HG02884 (cell line): ENCODE data around the gene ADORA2B.
"Not testable (repeated sequence)": the region's sequence is repeated elsewhere in the genome, so short reads cannot be mapped to it uniquely, and the experiment has no call there.

ENCODE experiments used
- ATAC-seq: cut with Tn5 transposase; IDR thresholded peaks from one replicate; pipeline ENCODE4 v1.9.1; 2021; ENCODE audit warnings: mild to moderate bottlenecking, moderate library complexity; ENCODE audit not compliant: unreplicated experiment

The ADORA2B gene

GRCh38 chr17:15921640-15922039, 23.3 kb upstream of the ADORA2B start:
- no peak for ATAC-seq

DNA sequence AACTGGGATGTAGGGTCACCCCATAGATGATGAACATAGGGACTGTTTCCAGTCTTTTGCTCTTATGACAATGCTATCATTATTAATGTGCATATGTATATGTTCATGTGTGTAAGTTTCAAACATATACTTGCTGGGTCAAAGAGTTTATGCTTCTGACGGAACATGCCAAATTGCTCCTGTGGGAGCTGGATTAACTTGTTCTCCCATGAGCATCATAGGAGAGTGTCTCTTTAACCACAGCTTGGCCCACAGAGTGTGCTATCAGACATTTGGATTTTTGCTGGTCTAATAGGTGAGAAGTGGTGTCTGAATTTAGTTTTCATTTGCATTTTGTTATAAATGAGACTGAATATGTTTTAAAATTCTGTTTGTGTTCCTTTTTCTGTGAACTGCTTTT, 22.3 kb upstream of the ADORA2B start:
- ATAC-seq, result no peak

- ATAC-seq, result no peak
These were observed 18.7 kb upstream of the ADORA2B start for GRCh38 chr17:15926039-15926740.

GRCh38 chr17:15928286-15928785, 16.6 kb upstream of the ADORA2B start:
- no peak for ATAC-seq

DNA sequence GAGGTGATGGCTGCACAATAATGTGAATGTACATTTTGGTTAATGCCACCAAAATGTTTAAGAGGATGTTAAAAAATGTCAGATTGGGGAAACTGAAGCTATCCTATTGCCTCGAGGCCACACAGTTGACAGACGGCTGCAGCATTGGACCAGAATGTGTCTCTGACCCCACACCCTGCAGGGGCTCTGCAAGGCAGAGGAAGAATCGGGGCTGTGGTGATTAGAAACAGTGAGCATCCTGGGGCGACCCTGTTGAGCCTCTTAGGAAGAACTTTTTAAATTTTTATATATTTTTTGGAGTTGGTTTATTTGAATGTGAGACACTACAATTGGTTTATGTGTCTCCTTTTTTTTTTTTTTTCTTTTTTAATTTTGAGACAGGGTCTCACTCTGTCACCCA, 15.0 kb upstream of the ADORA2B start:
- ATAC-seq, result no peak

- no peak for ATAC-seq
These were observed 14.5 kb upstream of the ADORA2B start for GRCh38 chr17:15930426-15930825.

- ATAC-seq, result no peak
These were observed 13.5 kb upstream of the ADORA2B start for GRCh38 chr17:15931394-15931793.

DNA sequence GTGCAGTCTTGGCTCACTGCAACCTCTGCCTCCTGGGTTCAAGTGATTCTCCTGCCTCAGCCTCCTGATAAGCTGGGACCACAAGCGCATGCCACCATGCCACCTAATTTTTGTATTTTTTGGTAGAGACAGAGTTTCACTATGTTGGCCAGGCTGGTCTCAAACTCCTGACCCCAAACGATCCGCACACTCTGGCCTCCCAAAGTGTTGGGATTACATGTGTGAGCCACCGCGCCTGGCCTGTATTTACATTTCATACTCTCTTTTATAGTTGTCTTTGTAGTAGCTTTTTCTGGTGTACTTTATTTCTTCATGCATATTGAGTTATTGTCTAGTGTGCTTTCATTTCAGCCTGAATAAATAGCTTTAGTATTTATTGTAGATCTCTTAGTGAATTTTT, 10.1 kb upstream of the ADORA2B start:
- no peak for ATAC-seq

GRCh38 chr17:15935891-15936290, 9.0 kb upstream of the ADORA2B start:
- no peak for ATAC-seq

- ATAC-seq, result not testable (repeated sequence)
These were observed 8.4 kb upstream of the ADORA2B start for GRCh38 chr17:15936481-15936880.

DNA sequence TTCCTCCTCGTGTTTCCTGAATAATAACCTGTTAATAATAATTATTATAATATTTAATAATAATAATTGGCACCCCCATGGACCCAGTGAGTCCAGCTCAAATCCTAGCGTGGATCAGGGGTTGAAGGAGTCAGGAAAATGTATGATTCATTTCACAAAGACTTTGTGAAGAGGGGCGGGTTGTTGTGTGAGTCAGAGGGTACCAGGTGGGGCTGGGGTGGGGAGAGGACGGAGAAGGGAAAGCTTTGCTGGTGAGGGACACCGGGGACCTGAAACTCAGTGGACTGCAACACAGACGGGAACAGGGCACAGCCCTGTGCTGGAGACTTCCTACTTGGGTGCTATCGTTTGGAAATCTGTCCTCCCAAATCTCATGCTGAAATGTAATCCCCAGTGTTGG, 3.1 kb upstream of the ADORA2B start:
- no peak for ATAC-seq

DNA sequence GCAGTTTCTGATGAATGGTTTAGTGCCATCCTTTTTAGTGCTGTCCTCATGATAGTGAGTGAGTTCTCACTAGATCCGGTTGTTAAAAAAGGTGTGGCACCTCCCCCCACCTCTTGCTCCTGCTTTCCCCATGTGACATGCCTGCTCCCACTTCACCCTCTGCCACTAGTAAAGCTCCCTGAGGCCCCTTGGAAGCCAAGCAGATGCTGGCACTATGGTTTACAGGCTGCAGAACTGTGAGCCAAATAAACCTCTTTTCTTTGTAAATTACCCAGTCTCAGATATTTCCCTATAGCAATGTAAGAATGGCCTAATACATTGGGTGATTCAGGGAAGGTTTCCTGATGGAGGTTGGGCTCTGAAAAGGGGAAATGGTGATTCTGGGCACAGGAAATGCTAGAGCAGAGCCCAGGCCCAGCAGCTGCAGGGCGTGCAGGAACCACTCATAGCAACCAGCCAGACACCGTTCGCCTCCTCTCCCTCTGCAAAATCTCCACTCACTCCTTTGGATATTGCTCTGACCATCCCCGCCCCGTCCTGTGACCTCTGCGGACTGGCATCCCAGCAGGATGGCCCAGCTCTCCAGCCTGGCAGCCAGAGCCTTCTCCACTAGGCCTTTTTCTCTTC, 2.6 kb upstream of the ADORA2B start:
- ATAC-seq, result no peak

DNA sequence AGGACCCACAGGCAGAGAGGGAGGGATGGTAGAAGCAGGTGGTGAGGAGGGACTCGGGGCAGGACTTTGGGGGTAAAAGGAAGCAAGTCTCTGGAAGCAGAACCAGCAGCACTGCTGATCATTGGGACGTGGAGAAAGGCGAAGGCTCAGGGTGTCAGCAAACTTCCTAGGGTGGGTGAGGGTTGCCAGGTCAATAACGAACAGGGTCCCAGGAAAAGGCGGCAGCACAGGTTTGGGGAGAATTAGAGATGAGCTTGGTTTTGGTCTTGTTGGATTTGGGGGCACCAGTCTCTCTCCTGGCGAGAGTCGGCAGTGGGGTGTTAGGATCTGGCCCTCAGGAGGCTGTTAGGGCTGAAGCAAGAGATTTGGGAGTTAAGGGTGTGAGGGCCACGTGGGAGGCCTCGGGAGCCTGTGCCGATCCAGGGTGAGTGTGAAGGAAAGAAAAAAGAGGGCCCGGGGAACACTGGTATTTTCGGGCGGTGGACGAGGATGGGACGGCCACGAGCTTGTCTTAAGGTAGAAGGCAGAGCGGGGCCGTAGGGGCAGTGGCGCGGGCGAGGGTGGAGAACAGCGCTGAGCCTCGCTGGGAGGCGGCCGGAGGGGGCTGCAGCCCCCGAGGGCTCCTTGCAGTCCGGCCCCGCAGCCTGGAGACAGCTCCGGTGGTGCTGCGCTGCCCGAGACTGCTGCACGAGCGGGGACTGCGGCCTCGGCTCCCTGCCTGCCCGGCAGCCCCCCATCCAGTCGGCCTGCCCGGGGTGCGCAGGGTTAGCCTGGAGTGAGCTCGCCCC, 765 bp upstream of the ADORA2B start:
- ATAC-seq, result no peak

- no peak for ATAC-seq
These were observed 729 bp downstream of the ADORA2B start for GRCh38 chr17:15945527-15946191.

GRCh38 chr17:15946611-15947120, 1.7 kb downstream of the ADORA2B start:
- no peak for ATAC-seq

DNA sequence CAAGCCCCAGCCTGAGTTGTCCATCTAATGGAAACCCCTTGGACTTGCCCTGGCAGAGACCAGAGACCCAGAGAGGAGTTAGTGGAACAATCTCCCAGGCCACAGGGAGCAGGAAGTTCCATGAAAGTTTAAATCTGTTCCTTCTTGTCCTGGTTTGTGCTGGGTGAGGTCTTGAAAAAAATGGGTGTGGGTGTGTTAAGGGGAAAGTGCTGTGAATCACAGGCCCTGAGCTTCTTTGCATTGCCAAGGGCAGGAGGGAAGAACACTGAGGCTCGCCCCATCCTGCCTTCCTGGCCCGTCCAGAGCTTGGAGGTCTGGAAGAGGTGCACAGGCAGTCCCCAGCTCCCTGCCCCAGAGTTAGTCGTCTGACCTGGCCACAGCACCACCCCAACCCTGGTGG, 2.3 kb downstream of the ADORA2B start:
- ATAC-seq, result no peak

- ATAC-seq, result no peak
These were observed 3.2 kb downstream of the ADORA2B start for GRCh38 chr17:15947976-15948752.

- ATAC-seq, result no peak
These were observed 6.6 kb downstream of the ADORA2B start for GRCh38 chr17:15951368-15952047.

DNA sequence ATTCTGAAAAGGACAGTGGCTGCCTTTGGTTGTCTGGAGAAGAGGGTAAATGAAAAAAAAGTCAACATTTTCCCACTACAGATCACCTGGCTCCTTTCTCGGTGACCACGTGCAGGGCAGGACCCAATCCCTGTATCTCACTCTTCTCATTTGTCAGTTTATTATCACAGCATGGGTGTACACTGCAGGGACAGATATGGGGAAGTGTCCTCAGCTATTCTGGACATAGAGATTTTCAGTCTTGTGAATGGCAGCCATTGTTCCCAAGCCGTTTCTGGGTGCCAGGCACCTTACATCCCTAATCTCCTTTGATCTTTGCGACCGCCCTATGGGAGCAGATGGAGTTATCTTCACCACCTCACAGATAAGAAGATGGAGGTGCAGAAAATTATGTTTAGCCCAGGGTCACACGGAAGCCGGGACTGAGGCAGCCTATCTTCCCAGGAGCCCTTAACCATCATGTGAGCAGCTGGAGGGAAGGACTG, 7.2 kb downstream of the ADORA2B start:
- no peak for ATAC-seq
